Retinal pigment epithelial cell (primary cell): Measurements from ENCODE around the gene LMO2.

Source experiments
- DNase-seq: peaks from one replicate; pipeline ENCODE4 v3.0.0-alpha.2; 2010; ENCODE audit warnings: low read depth
- H3K4me3 ChIP-seq: 2 replicates; pipeline ENCODE4 v1.5.1; 2011; ENCODE audit warnings: mild to moderate bottlenecking, low read length, control low read depth, moderate library complexity
- CTCF ChIP-seq: conservative IDR thresholded peaks from 2 replicates; pipeline ENCODE4 v1.5.1; 2011; ENCODE audit warnings: low read depth, low read length, control low read depth, inconsistent platforms

LMO2 gene

GRCh38 chr11:33897761-33898375 is 6.0 kb upstream of the LMO2 start:
- TF ChIP-seq CTCF, result no peak
- H3K4me3 ChIP-seq, result no peak overlapping the region
- no peak for DNase-seq

- no peak for DNase-seq
- no peak overlapping the region for H3K4me3 ChIP-seq
- no peak for TF ChIP-seq CTCF
Measured at GRCh38 chr11:33896911-33897310, 5.0 kb upstream of the LMO2 start.

GRCh38 chr11:33895752-33896137 is 3.9 kb upstream of the LMO2 start:
- H3K4me3 ChIP-seq, result no peak overlapping the region
- no peak for TF ChIP-seq CTCF
- no peak for DNase-seq

GRCh38 chr11:33894398-33894746 is 2.5 kb upstream of the LMO2 start:
- DNase-seq, result no peak
- H3K4me3 ChIP-seq, result no peak overlapping the region
- TF ChIP-seq CTCF, result no peak

GRCh38 chr11:33893711-33894397 is 2.0 kb upstream of the LMO2 start:
- TF ChIP-seq CTCF, result no peak
- no peak overlapping the region for H3K4me3 ChIP-seq
- DNase-seq, result no peak

- no peak overlapping the region for H3K4me3 ChIP-seq
- no peak for TF ChIP-seq CTCF
Measured at GRCh38 chr11:33892906-33893594, 1.2 kb upstream of the LMO2 start.

More at GRCh38 chr11:33892906-33893594, 1.2 kb upstream of the LMO2 start:
- DNase-seq, result no peak
